ENCODE measurements around the gene PRELID3B. TPM values are rescaled to one million over a fixed set of nuclear protein-coding genes. Genes with fewer than 3 reads are reported as not detected.

The PRELID3B gene
- total RNA-seq, 2 donors from 2014 or later: 28.9 to 35.6 TPM

DNA sequence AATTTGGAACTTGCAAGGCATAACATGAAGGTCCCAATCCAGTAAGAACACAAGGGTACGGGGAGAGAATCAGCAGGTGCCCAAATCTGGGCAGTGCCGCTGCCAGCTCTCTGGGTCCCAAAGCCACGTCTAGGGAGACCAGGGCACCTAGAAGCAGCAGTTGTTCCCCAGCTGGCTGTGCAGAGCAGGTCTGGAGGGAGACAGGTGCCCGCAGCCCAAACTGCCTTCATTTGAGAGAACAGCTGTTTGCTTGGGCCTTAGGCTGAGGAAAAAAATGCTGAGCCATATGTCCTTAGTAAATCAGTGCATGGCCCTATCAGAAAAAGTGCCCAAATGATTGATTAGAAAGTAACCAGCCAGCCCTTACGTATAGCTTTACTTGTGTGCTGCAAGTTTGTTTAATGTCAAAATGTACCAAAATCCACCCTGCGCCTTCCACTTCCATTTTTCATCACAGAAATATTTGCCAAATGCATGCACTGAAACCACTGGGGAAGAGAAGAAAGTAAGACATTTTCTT is 9.1 kb upstream of the PRELID3B start:
- TF ChIP-seq CTCF (IDR thresholded peaks at IDR 0.05) (no peak), POLR2AphosphoS5 (IDR thresholded peaks at IDR 0.05) (no peak), POLR2A (IDR thresholded peaks at IDR 0.05) (no peak)
- Histone ChIP-seq H3K4me1 (replicated peaks) (no peaks in the 10 kb centered on the region), H3K36me3 (no peaks in the 10 kb centered on the region), H3K27ac (no peak overlapping the region), H3K9me3 (no peaks in the 10 kb centered on the region), H3K4me3 (no peak overlapping the region), H3K27me3 (replicated peaks; ENCODE audit: insufficient read depth) (no peaks in the 10 kb centered on the region)
- intact Hi-C loops (cut with DNase I): no loop called here
- WGBS: 87% methylated on average over 6 of the region's 6 CpGs
- no peak for DNase-seq (ENCODE audit: low spot score)

DNA sequence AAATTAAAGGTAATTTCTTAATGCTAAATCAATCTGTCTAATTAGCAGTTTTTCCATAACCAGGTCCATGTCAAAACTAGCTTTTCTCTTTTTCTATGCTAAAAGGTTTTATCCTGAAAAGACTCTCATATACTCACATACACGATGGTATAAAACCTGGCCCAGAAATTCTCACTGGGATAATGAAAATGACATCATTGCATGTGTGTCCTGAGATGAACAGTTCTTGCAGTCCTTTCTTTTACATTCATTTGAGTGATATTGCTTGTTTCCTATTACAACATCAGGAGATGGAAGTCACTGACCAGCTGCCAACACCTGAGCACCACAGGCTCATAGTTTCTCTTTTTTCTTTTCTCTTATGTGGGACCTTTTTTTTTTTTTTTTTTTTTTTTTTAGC is 7.9 kb upstream of the PRELID3B start:
- intact Hi-C loops (cut with DNase I): no loop called here
- no peak for DNase-seq (ENCODE audit: low spot score)
- WGBS: 64% methylated on average over 1 of the region's 1 CpG
- Histone ChIP-seq H3K9me3 (no peaks in the 10 kb centered on the region), H3K4me3 (no peak overlapping the region), H3K27ac (no peak overlapping the region), H3K4me1 (replicated peaks) (no peaks in the 10 kb centered on the region), H3K36me3 (no peaks in the 10 kb centered on the region), H3K27me3 (replicated peaks; ENCODE audit: insufficient read depth) (no peaks in the 10 kb centered on the region)
- no peak for TF ChIP-seq CTCF (IDR thresholded peaks at IDR 0.05)
- TF ChIP-seq POLR2A (IDR thresholded peaks at IDR 0.05): no peak
- no peak for TF ChIP-seq POLR2AphosphoS5 (IDR thresholded peaks at IDR 0.05)

DNA sequence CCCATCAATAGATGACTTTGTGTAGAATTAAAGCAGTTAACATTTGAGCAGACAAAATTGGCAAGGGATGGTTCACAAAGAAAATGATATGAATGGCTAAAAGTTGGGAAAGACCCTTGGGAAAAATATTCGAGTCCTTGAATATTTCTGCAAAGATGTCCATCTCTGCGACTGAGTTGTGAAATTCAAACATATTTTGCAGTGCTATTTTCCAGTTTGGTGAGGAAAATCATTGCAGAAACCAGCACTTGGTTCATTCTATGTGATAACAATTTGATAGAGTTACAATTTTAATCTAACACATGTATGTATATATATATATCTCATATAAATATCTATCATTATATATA is 6.1 kb upstream of the PRELID3B start:
- Histone ChIP-seq H3K36me3 (no peaks in the 10 kb centered on the region), H3K4me1 (replicated peaks) (no peaks in the 10 kb centered on the region), H3K9me3 (no peaks in the 10 kb centered on the region), H3K27me3 (replicated peaks; ENCODE audit: insufficient read depth) (no peaks in the 10 kb centered on the region), H3K4me3 (no peak overlapping the region), H3K27ac (no peak overlapping the region)
- intact Hi-C loops (cut with DNase I): no loop called here
- TF ChIP-seq POLR2A (IDR thresholded peaks at IDR 0.05) (no peak), CTCF (IDR thresholded peaks at IDR 0.05) (no peak), POLR2AphosphoS5 (IDR thresholded peaks at IDR 0.05) (no peak)
- DNase-seq (ENCODE audit: low spot score): no peak
- WGBS: 89% methylated on average over 2 of the region's 2 CpGs

DNA sequence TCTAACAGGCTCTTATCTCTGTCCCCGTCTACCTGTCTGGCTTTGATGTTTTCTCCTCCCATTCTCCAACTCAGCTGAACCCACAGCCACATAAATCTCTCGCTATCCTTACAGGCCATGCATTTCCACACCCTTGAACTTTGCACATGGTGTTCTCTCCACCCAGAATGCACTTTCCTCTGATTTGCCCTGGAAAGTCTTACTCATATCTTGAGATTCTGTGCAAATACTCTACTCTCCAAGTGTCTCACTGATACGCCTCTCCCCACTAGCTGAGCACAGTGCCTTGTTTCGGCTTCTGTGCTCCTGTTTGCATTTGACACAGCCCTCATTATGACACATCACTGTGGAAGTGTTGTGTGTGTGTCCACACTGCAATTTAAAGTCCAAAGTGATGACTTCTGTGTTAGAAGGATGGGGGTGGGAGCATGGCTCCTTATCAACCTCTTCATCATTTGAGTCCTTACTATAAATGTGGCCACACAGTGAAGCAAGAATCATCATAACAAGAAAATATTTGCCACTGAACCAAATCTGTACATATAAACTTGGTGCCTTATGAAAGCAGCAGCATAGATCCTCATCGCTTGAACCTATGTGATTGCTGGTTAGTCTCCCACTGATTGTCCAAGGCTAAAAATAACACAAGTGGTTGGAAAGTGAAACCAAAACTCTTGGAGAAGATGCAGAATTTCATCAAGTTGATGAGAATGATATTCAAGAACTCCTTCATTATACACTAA is 5.5 kb upstream of the PRELID3B start:
- no peak overlapping the region for H3K4me3 ChIP-seq
- no peaks in the 10 kb centered on the region for H3K27me3 ChIP-seq (replicated peaks; ENCODE audit: insufficient read depth)
- no peak overlapping the region for H3K27ac ChIP-seq
- WGBS: 75% methylated on average over 5 of the region's 5 CpGs
- intact Hi-C loops (cut with DNase I): no loop called here
- DNase-seq (ENCODE audit: low spot score): no peak
- TF ChIP-seq POLR2AphosphoS5 (IDR thresholded peaks at IDR 0.05) (no peak), CTCF (IDR thresholded peaks at IDR 0.05) (no peak), POLR2A (IDR thresholded peaks at IDR 0.05) (no peak)
- H3K4me1 ChIP-seq (replicated peaks): no peaks in the 10 kb centered on the region
- H3K36me3 ChIP-seq: no peaks in the 10 kb centered on the region
- no peaks in the 10 kb centered on the region for H3K9me3 ChIP-seq

DNA sequence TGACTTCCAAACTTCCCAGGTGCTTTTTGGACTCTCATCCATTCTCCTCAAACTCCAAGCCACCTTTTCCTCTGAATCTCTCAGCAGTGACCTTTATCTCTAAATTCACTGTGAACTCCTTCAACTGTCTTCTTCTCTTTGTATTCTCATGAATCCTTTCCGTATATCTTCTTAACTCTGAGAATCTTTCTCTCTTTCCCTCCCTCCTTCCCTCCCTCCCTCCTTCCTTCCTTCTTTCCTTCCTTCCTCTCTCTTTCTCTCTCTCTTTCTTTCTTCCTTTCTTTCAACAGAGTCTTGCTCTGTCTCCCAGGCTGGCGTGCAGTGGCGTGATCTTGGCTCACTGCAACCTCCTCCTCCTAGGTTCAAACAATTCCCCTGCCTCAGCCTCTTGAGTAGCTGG is 4.3 kb upstream of the PRELID3B start:
- Histone ChIP-seq H3K4me3 (no peak overlapping the region), H3K4me1 (replicated peaks) (no peaks in the 10 kb centered on the region), H3K36me3 (no peaks in the 10 kb centered on the region), H3K27ac (no peak overlapping the region), H3K27me3 (replicated peaks; ENCODE audit: insufficient read depth) (no peaks in the 10 kb centered on the region), H3K9me3 (no peaks in the 10 kb centered on the region)
- TF ChIP-seq POLR2A (IDR thresholded peaks at IDR 0.05): no peak
- TF ChIP-seq POLR2AphosphoS5 (IDR thresholded peaks at IDR 0.05): no peak
- no peak for TF ChIP-seq CTCF (IDR thresholded peaks at IDR 0.05)
- no peak for DNase-seq (ENCODE audit: low spot score)
- 90% methylated on average over 3 of the region's 3 CpGs for WGBS
- intact Hi-C loops (cut with DNase I): no loop called here

All from prostate gland (tissue), 2 donors.